Osteoblast (primary cell): Measurements from ENCODE around the gene IZUMO4. TPM values are rescaled to one million over a fixed set of nuclear protein-coding genes. Genes with fewer than 3 reads are reported as not detected.

Source experiments
- DNase-seq: peaks from one replicate; pipeline ENCODE4 v3.0.0; 2011; ENCODE audit warnings: low spot score, mixed read lengths; ENCODE audit not compliant: insufficient read length; ENCODE audit errors: missing footprints
- H2AFZ ChIP-seq: 2 replicates; pipeline ENCODE4 v1.6.0; 2011; ENCODE audit warnings: mild to moderate bottlenecking, low read length
- H3K27ac ChIP-seq: 2 replicates; pipeline ENCODE4 v1.5.1; 2011; ENCODE audit warnings: mild to moderate bottlenecking, low read depth, low read length, moderate library complexity
- H3K27me3 ChIP-seq: 2 replicates; pipeline ENCODE4 v1.6.0; 2012; ENCODE audit warnings: mild to moderate bottlenecking, control low read depth, inconsistent platforms, low read length, moderate library complexity; ENCODE audit not compliant: insufficient read depth
- H3K36me3 ChIP-seq: 2 replicates; pipeline ENCODE4 v1.5.1; 2011; ENCODE audit warnings: mild to moderate bottlenecking, low read length, control low read depth, moderate library complexity; ENCODE audit not compliant: insufficient read depth
- H3K4me1 ChIP-seq: 2 replicates; pipeline ENCODE4 v1.5.1; 2011; ENCODE audit warnings: mild to moderate bottlenecking, low read length, control low read depth, moderate library complexity; ENCODE audit not compliant: insufficient read depth
- H3K4me2 ChIP-seq: 2 replicates; pipeline ENCODE4 v1.6.0; 2011; ENCODE audit warnings: mild to moderate bottlenecking, low read length; ENCODE audit not compliant: insufficient read depth
- H3K4me3 ChIP-seq: fragments of 200-600 bp; sonication (generic); 3 replicates; pipeline ENCODE4 v1.5.1; 2012; ENCODE audit warnings: mild to moderate bottlenecking, low read length, inconsistent platforms; ENCODE audit not compliant: insufficient read depth
- H3K79me2 ChIP-seq: 2 replicates; pipeline ENCODE4 v1.6.0; 2012; ENCODE audit warnings: mild to moderate bottlenecking, low read length, control low read depth, inconsistent platforms; ENCODE audit not compliant: insufficient read depth
- H3K9me3 ChIP-seq: 2 replicates; pipeline ENCODE4 v1.5.1; 2011; ENCODE audit warnings: low read depth, low read length, control low read depth
- H4K20me1 ChIP-seq: 2 replicates; pipeline ENCODE4 v1.6.0; 2012; ENCODE audit warnings: mild to moderate bottlenecking, low read length, control low read depth; ENCODE audit not compliant: insufficient read depth
- CTCF ChIP-seq: IDR thresholded peaks from 2 replicates; pipeline ENCODE4 v1.5.1; 2011; ENCODE audit warnings: mild to moderate bottlenecking, low read depth, low read length, moderate library complexity; ENCODE audit errors: extremely low read depth
- total RNA-seq: library from RNA; depleted of rRNA; stranded (reverse); fragments of >200 nt; gene quantifications from 2 replicates; pipeline ENCODE4 v1.2.3, GENCODE V29; 2012

The IZUMO4 gene
- total RNA-seq, 1 donor = 0.36 TPM

- Histone ChIP-seq H3K4me3 (no peak overlapping the region), H3K4me1 (peaks cover 4% of the 10 kb centered on the region), H2AFZ (no peak overlapping the region), H3K27me3 (no peaks in the 10 kb centered on the region), H4K20me1 (no peaks in the 10 kb centered on the region), H3K27ac (no peak overlapping the region), H3K79me2 (peaks cover 27% of the 10 kb centered on the region), H3K9me3 (no peaks in the 10 kb centered on the region), H3K4me2 (no peak overlapping the region), H3K36me3 (peaks cover 30% of the 10 kb centered on the region)
- no peak for TF ChIP-seq CTCF
- DNase-seq = peak; percentile 73
These were observed 16.3 kb upstream of the IZUMO4 start for GRCh38 chr19:2080336-2080988.

- DNase-seq = peak; percentile 54
- Histone ChIP-seq H3K9me3 (no peaks in the 10 kb centered on the region), H3K79me2 (peaks cover 34% of the 10 kb centered on the region), H3K4me3 (no peak overlapping the region), H3K4me1 (peaks cover 4% of the 10 kb centered on the region), H4K20me1 (no peaks in the 10 kb centered on the region), H3K4me2 (no peak overlapping the region), H3K27ac (no peak overlapping the region), H3K27me3 (no peaks in the 10 kb centered on the region), H2AFZ (no peak overlapping the region), H3K36me3 (peaks cover 21% of the 10 kb centered on the region)
- TF ChIP-seq CTCF = no peak
These were observed 14.6 kb upstream of the IZUMO4 start for GRCh38 chr19:2081873-2082810.

GRCh38 chr19:2083174-2083854 is 13.4 kb upstream of the IZUMO4 start:
- peaks cover 4% of the 10 kb centered on the region for H3K4me1 ChIP-seq
- H3K27ac ChIP-seq = no peak overlapping the region
- H3K4me2 ChIP-seq = no peak overlapping the region
- H4K20me1 ChIP-seq = peaks cover 6% of the 10 kb centered on the region
- no peak overlapping the region for H3K4me3 ChIP-seq
- no peaks in the 10 kb centered on the region for H3K9me3 ChIP-seq
- TF ChIP-seq CTCF = no peak
- no peaks in the 10 kb centered on the region for H3K27me3 ChIP-seq
- peak; percentile 58 for DNase-seq
- peaks cover 45% of the 10 kb centered on the region for H3K79me2 ChIP-seq
- H2AFZ ChIP-seq = no peak overlapping the region
- H3K36me3 ChIP-seq = peaks cover 10% of the 10 kb centered on the region
